DMS79 treated with DMSO at 0.1 percent for 48 hours (cell line): ENCODE data around the gene RNF121.

Source experiments
- DNase-seq: peaks from one replicate; lab custom pipeline; 2025; lab: John Stamatoyannopoulos, UW

Gene RNF121

DNA sequence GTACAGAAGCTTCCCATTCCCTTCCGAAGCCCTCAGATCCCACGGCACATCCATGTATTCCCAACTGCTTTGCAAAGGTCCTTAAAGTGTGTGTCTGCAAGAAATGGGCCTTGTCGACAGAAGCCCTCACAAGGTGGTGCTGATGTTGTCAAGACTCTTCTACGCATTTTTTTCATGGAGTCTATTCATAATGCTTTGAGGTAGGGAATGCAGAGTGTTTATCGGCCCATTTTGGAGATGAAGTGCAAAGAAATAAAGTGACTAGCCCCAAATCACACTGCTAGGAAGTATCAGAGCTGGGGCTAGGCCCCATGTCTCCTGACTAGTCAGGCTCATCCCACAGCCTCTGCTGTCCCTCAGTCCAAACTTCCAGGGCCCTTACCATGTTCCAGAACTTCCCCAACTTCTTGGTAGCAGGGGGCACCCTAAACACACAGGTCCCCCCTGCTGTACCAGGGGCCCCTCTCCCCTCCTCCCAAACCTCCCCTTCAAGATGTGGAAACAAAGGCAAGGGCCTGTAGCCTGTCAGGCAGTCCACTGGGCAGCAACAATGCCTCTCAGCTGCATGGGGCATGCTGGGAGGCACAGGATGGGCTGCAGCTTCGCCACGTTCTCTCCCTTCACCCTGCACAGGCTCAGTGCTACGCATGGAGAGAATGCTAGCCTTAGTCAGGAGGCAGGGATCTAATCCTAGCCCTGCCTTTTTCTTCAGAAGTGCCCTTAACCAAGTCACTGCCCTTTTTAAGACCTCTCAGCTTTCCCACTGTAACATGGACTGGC, 77.7 kb downstream of the RNF121 start:
- no peak for DNase-seq

DNA sequence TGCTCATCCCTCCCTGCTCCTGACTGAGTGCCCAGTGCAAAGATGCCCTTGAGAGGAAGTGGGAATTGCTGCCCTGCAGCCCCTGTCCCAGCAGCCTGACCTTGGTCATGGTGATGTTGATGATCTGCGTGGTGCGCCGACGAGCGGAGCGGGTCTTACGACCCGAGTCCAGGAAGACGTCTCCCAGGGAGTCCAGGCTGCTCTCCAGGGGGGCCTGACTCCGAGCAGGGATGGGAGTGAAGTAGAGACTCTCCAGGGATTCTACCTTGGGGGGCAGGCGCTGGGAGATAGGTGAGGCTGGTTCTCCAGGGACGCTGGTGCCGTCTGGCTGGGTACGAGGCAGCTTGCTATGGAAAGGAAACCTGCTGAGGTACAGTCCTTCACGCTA, 78.2 kb downstream of the RNF121 start:
- DNase-seq: no peak

DNA sequence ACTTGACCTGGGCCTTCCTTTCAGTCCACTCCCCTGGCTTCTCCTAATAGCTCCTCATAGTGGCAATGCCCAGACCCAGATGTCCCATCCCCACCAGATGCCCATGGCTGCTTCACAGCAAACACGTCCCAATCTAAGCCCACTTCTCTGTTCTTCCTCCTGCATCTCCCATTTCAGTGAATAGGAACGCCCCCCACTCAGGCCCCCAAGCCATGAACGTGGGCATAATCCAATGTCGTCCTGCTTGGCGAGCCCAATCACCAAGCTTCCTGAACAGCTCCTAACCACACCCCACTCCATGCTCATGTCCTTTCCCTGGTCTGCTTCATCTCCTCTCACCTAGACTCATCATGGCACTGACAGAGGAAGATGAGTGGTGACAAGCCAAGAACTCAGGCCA, 78.7 kb downstream of the RNF121 start:
- no peak for DNase-seq

DNA sequence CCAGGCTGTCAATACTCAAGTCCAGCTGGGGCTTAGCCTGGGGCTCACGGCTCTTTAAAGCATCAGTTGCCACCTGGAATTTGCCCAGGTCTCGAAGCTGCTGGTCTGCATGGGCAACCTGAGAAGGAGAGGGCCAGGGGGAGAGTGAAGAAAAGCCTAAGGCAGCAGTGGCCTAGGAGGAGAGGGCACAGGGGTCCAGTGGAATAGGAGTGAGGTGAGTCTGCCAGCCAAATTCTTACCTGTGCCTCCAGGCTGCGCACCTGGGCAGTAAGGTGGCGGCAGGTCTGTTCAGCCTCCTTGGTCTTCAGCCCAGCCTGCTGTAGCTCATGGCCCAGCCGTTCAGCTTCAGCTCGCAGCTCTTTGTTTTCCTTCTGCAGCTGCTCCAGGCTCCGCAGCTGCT, 79.9 kb downstream of the RNF121 start:
- no peak for DNase-seq

DNA sequence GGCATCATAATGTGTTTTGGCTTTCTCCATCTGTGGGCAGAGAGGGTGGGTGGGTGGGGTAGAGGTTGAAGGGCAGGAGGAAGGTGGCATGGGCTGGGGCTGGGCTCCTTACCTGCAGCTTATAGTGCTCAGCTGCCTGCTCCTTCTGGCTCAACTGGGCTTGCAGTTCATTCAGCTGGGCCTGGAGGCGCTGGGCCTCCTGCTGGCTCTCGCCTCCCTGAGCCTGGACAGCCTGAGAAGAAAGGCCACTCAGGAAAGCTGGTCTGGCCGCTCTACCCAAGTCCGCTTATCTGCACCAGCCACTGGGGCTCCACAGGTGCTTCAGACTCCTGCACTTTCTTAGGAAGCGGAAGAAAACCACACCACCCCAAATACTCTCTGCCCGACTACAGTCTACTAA, 80.3 kb downstream of the RNF121 start:
- no peak for DNase-seq

DNA sequence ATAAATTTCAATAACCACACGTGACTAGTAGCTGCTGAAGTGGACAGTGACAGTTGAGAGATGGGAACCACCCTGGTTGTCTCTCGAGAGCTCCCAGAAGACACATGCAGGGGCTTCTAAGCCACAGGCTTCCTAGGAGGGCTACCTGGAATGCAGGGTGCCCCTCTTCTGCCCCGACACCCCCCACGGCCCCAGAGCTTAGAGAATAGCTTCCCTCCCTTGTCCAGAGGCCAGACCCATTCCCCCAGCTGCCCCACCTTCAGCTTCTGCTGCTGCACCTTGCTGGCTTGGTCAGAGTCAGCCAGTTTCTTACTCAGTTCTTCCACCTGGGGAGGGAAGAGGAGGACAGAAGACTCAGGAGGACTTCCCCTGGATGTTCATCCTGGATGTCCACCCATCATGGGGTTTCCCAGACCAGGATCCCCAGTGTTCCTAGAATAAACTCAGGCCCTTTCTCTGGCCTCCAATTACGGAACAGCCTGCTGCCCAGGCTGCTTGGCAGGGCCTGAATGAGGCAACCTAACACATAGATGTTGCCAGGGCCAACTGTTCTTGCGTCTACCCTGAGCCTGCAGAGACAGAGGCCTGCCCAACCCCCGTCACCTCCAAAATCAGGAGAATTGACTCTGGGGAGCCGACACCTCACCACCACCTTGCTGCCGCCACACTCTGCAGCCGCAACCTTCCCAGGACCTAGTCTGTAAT, 81.8 kb downstream of the RNF121 start:
- DNase-seq: no peak

DNA sequence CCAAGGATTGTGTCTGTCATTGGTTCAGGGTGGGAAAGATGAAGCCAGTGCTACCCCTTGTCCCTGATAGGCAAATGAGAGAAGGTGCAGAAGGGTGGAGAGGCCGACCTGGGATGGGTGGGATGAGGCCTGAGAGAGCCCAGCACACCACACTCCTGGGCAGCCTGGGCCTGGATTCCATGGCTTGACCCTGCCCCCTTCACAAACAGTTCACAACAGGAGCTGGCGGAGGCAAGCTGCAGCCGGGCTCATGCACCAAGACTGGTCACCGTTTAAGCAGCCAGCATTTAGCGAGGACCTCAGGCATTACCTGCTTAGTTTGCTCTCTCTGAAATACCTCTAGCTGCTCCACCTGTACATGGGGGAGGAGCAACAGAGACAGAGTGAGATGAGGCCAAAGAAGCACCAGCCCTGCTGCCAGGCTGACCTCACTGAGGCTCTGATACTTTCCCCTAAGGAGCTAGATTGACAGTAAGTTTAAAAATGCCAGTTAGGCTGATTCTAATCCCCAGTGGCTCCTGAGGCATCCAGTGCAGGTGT, 83.3 kb downstream of the RNF121 start:
- DNase-seq: no peak

DNA sequence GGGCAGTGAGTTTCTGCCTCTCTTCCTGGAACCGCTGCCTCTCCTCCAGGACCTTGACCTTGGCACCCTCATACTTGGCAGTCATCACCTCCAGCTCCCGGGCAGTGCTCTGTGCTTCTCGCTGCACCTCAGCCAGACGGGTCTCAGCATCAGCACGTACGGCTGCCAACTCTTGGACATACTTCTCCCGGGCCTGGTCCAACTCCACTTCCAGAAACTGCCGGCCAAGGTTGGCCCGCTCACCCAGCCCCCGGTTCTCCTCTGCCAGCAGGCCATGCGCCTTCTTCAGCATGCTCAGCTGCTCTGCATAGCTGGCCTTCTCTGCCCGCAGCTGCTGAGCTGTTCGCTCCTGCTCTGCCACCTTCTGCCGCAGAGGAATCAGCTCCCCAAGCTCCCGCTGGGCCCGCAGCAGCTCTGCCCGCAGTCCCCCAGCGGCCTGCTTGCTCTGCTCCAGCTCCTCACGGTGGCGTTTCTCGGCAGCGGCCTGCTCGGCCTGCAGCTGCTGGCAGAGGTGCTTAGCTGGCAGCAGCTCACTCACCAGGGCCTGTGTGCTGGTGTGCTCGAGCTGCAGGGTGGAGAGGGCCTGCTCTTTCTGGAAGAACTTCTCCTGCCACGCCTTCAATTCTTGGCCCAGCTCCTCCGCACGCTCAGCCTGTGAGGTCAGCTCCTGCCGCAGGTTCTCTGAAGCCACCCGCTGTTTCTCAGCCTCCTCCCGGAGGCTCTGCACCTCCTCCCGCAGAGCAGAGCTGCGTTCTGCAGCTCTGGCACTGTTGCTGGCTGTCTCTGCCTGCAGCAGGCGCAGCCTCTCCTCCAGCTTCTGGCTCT, 84.3 kb downstream of the RNF121 start:
- no peak for DNase-seq

DNA sequence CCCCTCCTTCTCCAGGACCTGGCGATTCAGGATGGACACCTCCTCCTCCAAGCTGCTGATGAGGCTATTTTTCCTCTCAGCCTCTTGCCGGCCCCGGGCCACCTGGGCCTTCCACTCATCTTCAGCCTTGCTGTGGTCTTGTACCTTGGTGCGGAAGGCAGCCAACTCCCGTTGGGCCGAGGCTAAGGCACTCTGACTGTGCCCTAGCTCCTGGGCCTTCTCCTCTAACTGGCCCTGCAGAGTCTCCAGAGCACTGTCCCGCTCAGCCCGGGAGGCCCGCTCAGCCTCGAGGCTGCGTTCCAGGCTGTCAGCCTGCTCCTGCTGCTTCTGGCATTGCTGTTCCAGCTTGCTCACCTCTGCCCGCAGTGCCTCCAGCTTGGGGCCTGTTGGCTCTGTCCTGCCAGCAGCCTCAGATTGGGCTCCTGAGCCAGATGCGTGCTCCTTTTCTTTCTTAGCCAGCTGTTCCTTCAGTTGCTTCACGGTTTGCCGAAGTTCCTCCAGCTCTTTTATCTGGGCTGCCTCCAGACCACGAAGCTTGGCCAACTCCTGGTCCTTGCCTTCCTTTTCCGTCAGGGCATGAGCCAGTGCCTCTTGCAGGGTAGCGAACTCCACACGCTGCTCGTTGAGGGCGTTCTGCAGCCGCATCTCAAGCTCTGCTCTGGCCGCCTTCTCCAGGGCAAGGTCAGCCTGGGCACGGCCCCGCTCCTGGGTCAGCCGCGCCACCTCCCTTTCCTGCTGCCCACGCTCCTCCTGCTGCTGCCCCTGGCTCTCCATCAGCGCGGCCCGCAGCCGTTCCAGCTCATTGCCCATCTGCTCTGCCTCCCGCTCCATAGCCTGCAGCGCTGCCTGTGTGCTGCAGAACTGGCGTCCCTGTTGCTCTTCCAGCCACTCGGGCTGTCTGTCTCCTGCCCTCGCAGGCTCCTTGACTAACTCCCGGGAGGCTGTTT, 85.2 kb downstream of the RNF121 start:
- no peak for DNase-seq

DNA sequence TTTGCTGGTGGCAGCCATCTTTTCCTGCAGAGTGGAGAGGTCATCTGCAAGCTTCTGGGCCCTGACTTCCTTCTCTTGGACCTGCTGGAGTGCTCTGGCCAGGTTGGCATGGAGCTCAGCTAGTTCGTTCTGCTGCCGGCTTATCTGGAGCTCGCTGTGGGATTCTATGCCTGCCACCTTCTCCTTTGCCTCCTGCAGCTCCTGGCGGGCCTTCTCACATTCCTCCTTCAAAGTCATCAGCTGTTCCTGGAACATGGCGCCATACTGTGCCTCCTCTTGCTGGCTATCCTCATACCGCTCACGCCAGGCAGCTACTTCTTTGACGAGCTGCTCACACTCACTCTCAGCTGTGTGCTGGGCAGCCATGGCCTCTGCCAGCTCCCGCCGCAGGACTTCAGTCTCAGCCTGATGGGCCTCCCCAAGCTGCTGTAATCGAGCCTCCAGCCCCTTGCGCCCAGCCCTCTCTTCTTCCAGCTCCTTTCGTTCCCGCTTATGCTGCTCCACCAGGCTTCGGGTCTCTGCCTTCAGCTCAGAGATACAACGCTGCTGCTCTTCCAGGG, 86.0 kb downstream of the RNF121 start:
- DNase-seq: no peak

DNA sequence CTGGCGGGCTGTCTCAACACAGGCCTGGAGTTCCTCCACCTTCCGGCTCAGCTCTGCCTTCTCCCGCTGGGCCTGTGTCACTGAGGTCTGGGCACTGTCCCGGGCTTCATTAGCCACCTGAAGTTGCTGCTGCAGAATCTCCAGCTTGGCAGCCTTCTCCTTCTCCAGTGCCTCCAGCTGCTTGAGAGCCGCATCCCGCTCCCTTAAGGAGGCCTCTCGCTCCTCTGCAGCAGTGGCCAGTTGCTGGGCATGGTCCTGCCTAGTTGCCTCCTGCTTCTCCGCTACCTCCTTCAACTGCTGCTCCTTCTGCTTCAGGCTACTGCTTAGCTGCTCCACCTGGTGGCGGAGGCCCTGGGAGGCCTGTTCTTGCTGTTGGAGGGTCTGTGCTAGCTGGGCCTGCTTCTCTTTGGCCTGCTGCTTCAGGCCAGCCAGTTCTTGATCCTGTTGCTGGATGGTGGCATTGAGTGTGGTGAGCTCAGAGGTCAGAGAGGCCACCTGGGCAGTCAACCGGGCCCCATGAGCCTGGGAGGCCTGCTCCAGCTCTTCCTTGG, 86.7 kb downstream of the RNF121 start:
- no peak for DNase-seq

DNA sequence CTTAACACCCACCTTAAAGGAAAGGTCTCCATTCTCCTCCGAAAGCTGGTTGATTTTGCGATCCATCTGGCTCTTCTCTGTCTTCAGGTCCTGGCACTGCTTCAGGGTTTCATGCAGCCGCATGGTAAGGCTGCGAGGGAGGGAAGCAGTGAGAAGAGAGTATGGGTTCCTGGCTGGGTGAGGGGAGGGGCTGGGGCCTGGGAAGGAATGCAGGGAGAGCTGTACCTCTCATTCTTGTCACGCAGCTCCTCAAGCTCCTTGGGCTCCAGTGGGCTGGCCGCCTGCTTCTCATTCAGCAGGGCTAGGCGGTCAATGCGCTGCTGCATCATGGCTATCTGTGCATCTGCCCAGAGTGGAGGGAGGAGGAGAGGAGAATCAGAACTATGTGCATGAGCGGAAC, 89.3 kb downstream of the RNF121 start:
- DNase-seq: no peak

DNA sequence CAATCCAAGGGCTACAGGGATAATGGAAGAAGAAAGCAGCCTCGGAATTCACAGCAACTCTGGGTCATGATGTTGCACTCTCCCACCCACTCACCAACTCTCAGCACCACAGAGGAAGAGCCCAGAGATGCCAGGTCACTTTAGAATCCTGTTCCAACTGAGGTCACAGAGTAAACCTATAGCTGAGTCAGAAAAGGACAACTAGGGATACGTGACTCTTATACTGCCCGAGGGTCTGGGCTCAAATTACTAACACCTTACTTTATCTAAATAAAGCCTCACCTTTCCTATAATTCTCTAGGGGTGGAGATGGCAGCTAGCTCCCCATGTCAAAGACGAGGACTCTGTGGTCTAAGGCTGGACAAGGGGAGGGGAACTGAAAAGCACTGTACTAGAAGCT, 94.5 kb downstream of the RNF121 start:
- no peak for DNase-seq

DNA sequence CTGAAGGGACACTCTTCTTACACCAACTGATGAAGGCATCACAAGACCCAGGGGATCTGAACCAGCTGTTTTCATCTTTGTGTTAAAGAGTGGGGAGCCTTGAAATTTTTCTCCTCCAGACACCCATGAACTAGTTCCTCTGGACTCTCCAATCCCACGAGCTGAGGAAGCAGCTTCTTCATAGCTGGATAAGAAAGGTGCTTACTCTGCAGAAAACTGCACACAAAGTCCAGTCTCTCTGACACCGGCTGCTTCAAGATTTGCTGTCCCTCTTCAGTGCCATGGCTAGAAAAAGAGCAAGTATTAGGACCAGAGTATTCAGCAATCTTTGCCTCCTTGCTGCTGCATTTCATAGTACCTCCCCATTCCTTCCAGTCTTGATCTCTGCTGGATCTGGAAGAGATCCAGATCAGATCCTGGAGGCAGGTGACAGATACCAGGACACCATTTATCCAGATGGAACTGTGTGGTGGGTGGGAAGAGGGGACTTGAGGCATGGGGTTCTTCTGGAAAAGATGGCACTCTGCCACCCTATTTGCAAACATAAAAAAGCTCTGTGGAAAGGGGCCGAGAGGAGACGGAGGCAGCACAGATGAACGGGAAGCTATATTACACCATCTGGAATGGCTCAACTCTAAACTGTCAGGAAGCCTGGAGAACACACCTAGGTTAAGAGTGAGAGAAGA, 95.4 kb downstream of the RNF121 start:
- no peak for DNase-seq

DNA sequence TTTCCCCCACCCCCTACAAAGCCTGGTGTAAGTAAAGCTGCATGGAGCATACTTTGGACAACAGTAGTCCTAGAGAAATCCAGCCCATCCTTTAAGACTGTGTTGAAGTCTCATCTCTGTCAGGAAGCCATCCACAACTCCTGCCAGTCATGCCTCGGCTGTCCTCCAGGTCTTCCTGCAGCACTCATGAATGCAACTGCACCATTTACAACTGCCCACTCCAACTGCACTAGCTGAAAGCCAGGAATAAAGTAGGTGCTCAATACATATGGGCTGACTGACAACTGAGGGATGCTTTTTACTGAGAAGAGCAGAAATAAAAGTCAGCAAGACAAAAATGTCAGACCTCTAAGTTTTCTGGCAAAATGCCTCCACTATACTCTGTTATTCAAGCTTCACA, 97.2 kb downstream of the RNF121 start:
- DNase-seq: no peak

DNA sequence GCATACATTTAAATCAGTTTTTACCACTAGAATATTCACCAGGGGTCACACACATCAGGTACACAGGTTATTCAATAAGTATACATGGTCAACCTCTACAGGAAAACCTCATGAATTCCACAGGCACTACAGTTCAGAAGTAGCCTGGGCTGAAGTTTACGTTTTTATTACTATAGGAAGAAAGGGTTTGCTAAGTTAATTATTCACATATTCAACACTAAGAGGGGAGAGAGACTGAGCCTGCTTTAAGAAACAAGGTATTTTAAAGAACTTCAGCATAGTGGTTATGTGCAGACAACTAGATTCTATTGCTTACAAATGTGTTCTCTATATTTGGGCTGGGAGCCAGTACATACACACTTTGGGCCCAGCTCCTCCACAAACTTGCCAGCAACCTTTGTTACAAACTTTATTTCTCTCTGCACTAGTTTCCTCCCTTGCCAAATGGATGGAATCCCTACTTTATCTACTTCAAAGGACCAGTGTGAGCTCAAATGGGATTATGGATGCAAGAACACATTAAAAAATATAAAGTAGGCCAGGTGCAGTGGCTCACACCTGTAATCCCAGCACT, 101.7 kb downstream of the RNF121 start:
- DNase-seq: no peak

DNA sequence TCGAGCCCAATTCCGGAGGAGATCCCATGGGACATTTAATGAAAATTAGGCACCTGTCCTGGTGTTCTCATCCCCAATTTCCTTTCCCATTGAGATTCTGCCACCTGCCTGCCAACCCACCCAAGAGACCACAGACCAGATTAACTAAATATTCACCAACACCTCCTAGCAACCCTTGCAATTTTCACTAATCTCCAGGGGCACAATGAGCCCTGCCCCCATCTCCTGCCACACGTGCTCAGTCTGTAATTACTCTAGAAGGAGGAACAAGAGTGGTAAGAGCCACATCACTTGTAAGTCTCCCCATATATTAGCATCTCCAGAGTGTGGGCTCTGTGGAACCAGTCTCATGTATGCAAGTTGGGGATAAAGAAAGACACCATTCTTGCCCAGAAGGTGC, 107.8 kb downstream of the RNF121 start:
- DNase-seq: no peak

DNA sequence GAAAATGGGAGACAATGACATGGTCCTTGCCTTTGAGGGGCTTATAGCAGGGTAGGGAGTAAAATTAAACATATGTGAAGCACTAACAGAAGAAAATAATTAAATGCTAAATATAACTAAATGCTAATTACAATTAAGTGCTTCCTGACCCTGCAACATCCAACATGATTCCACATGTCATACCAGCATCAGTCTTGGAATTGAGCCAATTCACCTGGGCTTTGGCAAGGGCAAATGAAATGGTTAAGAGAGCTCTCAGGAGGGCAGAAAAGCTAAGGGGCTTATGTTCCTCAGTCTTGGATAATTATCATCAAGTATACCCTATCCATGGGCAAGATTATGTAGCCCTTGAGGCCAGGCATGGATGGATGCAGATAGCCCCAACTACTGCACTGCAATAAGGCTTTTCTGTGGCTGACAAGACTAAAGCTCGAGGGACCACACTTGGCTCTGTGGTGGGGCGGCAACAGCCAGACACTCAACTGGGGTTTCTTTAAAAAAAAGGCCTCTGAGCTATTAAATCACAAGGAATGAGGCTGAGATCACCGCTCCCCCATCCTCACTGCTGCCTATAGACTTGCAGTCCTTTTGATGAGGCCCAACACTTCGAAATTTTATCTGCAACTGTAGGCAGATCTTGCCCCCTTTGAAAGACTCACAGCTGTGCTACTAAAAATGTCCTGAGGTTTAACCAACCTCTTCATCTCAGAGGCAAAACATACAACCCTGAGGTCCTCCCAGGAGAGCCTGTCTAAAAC, 108.9 kb downstream of the RNF121 start:
- peak; percentile 98 for DNase-seq

DNA sequence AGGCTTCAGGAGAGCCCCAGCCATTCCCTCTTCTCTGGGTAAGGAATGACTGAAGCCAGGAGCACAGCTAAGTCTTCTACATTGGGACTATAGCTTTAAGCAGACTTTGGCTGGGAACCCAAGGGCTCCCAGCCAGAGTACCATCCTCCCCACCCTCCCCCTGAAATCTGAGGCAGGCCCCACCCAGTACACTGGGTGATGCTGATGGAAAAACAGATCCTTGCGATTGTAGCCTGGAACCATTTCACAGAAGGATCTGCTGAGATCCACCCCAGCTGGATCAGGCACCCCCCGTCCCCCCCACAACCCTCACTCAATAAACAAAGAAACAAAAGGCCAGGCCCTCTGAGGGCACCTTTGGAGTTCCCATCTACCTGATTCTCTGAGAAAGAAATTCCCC, 109.6 kb downstream of the RNF121 start:
- peak; percentile 69 for DNase-seq
